ENCODE data around the gene PTPRE.
A peak's percentile ranks its signal among the peaks of the same experiment; 100 is the strongest.
"Not testable (repeated sequence)": the region's sequence is repeated elsewhere in the genome, so short reads cannot be mapped to it uniquely, and the experiment has no call there.

The PTPRE gene

DNA sequence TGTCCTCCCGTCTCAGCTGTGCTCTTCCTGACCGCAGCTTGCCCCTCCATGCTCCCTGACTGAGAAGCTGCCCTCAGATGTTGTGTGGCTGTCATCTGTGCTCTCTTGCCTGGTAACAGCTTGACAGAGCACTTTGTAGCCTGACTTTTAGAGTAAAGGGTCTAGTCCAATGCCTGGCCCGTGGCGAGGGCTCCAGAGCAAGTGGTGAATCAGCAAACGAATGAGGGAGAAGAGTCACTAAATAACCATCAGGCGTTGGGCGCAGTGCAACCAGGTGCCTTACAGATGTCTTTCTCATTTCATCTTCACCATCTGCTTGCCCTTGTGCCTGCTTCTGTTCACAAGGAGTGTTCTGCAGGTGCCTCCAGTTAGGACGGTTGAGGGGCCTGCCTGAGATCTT lies 173.7 kb downstream of the PTPRE start:
- DNase-seq, result peak in 1 of 2 donors; percentile 13

DNA sequence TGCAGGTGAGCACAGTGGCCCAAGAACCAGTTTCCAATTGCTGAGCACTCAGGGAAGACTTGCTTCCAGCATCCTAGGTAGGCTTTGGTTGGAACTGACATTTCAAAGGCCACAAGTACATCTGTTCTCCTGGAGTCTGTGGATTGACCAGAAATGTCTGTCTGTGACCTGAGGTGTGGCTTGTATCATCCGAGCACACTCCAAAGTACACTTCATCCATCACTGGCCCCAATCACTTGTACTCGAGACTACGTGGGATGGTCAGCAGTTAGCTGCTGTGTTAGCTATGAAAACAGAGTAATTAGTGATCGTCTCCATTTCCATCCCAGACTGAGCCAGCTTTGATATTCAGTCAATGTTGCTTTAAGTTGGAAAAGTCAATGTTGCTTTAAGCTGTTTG lies 174.3 kb downstream of the PTPRE start:
- DNase-seq, result no peak

DNA sequence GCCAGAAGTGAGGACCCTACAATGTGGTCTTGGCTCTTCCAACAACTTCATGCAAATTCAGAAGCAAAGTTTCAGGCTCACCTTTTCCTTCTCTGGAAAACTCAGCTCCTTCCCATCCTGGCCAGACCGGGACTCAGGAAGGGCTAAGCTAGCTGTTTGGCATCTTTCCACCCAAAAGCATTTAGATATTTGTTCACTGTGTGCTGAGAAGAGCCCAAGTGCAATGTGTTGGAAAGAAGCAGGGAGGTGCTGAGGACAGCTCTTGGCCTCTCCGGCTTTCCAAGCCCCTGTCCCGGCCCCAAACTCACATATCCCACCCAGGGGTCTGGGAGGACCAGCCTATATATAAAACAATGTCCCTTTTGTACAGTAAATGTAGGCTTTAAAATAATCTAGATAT lies 174.8 kb downstream of the PTPRE start:
- DNase-seq, result peak in 1 of 2 donors; percentile 11

- DNase-seq, result no peak
These were observed 176.4 kb downstream of the PTPRE start for GRCh38 chr10:128083191-128083895.

DNA sequence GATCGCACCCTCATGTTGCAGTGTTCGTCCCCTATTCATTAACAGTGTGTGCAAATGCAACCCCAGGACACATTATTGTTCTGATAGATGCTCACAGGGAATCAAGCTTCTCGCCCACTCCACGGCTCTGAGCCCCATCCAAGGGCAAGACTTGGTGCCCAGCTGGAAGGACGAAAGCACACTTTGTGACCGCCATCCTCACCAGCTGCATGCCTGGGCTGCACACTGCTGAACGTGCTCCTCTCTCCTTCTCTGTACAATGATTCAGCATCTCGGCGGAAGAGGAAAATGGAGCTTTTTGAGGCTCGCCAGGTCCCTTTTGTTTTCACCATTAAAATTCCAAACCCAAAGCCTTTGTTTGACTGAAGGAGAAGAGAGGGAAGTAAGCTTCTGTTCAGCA lies 177.5 kb downstream of the PTPRE start:
- no peak for DNase-seq

- DNase-seq, result peak in 1 of 2 donors; percentile 14
These were observed 178.1 kb downstream of the PTPRE start for GRCh38 chr10:128084991-128085390.

- DNase-seq, result peak in 1 of 2 donors; percentile 11
These were observed 179.3 kb downstream of the PTPRE start for GRCh38 chr10:128086003-128086863.

DNA sequence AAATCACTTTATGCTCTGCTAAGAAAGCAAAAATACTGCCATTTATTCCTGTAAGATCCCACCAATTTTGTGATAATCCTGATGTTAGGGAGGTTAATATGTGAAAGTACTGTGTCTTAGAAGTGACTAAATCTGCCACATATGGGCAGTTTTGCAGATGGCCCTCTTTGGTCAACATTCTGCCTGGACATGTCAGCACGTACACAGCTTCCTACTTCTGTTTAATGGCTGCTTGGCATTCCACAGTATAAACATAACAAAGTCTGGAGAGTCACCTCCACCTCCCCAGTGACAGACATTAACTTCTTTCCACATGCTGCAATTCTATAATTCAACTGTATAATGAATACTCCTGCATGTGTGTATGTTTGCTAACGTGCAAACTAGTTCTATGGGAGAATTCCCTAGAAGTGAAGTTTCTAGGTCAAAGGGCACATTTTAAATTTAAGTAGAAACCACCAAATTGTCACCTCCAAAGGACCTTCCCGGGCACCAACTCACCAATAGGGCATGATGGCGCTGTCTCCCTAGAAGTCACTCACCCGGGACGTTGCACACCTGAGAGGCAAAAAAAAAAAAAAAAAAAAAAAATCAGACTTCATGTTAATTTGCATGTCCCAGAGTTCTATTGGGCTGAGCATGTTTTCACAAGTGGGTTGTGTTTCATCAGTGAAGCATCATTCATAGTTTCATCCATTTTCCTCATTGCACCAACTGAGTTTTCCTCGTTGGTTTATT lies 180.4 kb downstream of the PTPRE start:
- peak in 1 of 2 donors; percentile 11 for DNase-seq

DNA sequence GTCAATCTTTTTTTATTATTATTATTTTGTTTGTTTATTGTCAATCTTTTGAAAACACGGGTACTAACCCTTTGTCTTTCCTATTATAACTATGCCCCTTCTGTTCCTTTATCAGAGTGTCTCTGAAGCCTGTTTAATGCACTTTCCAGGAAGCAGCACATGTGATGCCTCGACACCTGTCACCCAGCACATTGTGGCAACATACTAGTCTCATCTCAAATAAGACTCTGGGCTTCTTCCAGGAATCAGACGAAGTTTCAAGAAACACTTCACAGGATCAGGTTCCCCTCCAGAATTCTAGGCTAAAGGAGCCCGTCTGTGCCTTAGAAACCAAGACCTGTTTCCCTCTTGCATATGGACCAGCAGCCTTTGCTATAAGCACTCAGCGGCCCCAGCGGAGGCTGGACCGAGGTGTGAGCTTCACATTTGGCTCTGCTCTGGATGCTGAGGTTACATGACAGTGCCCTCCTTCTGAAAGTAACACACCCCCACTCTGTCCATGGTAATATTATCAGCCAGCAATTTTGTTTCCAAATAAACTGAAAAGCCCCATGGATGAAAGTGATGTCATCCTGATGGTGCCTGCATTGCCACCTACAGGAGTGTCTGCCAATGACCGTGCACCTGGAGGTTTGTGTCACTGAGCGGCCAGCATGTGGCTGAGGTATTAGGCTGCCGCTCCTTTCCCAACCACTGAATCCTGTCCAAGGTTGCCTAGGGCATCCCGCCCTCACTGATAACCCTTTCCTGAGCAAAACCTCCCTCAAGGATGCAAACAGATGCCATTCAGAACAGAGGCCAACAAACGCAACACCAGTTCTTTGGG lies 181.2 kb downstream of the PTPRE start:
- DNase-seq, result peak in 1 of 2 donors; percentile 15

GRCh38 chr10:128091636-128092210 lies 184.8 kb downstream of the PTPRE start:
- DNase-seq, result no peak

- no peak for DNase-seq
These were observed 185.6 kb downstream of the PTPRE start for GRCh38 chr10:128092454-128092853.

GRCh38 chr10:128094596-128094995 lies 187.7 kb downstream of the PTPRE start:
- not testable (repeated sequence) for DNase-seq

- DNase-seq, result peak in 1 of 2 donors; percentile 34
These were observed 188.3 kb downstream of the PTPRE start for GRCh38 chr10:128095027-128095752.

DNA sequence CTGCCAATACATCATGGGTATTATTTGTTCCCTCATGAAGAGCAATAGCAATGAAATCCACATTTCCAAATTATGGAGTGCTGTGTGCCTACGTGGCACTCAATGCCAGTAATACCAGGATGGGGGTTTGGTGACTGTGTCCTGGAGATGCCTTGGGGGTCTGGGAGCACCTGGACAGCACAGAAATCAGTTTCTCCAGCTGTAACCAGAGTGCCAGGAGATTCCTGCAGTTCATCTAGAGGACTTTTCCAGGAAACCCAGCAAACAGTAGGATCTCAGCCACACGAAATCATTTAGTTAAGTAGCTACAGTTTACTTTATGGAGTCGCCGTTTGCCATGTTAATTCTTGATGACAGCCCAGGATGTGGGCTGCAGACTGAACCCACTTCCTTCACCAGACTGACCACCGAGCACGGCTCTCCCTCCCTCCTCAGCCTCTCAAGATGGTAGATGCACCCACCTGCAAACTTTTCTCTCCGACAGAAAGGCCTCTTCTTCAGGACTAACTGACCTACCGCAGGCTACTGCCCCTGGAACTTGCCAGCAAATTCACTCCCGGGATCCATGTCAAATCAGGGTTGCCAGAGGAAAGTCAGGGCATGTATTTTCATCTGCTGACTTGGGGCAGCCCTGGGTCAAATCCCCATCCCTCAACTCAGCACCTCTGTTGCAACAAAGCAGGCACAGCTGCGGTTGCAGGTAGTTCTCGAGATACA lies 189.0 kb downstream of the PTPRE start:
- no peak for DNase-seq

GRCh38 chr10:128096486-128097199 lies 189.7 kb downstream of the PTPRE start:
- DNase-seq, result no peak

DNA sequence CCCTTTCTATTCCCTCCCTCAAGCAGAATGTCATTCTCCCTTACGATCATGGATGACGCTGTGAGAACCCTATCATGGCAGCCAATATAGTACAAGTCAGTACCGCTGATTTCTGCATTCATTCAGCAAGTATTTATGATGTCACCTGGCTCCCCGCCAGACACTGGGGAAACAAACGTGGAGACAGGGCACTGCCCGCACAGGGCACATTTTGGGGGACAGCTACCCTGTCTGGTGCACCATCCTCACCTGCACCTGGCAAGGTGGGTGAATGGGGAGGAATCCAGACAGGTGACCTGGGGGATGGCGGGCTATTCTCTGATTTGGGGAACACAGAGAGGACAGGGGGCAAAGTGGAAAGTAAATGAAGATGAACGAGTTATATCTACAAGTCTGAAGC lies 190.9 kb downstream of the PTPRE start:
- no peak for DNase-seq

DNA sequence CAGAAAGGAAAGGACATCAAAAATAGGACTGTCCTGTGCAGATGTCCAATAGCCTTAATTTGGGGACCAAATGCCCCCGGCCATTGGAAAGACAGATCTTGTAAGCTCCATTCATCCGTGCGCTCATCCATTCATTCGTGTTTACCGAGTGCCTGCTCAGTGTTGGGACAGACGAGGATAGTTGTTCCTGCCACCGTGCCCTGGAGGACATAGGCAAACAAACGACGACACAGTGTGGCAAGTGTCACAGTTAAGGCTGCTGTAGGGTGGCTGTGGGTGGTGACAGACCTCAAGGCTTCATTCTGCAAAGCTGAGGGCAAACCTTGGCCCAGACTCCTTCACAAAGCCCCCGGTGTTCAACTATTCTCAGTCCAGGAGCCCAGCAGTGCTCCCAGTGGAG lies 191.7 kb downstream of the PTPRE start:
- DNase-seq, result no peak

- DNase-seq, result no peak
These were observed 193.0 kb downstream of the PTPRE start for GRCh38 chr10:128099901-128100300.

GRCh38 chr10:128101901-128102300 lies 195.0 kb downstream of the PTPRE start:
- no peak for DNase-seq

Data from stimulated activated CD4-positive, alpha-beta T cell treated with anti-CD3 and anti-CD28 coated beads, Interleukin-2, amount 100 ng/mL, for 24 hours (primary cell).